ENCODE data around the gene ZDHHC22. TPM values are rescaled to one million over a fixed set of nuclear protein-coding genes. Genes with fewer than 3 reads are reported as not detected.

Gene ZDHHC22, protein sequence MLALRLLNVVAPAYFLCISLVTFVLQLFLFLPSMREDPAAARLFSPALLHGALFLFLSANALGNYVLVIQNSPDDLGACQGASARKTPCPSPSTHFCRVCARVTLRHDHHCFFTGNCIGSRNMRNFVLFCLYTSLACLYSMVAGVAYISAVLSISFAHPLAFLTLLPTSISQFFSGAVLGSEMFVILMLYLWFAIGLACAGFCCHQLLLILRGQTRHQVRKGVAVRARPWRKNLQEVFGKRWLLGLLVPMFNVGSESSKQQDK
- total RNA-seq (2014; rRNA removed; shearing (Covaris generic)), result 0.10 TPM in 1 of 2 replicates, not detected in the other
- 0.02 TPM in 1 of 2 replicates, not detected in the other for polyA plus RNA-seq (2015; cell fraction: cytosol; rRNA removed)
- not detected in 2 replicates for polyA plus RNA-seq (2015; cell fraction: nucleus; rRNA removed)

DNA sequence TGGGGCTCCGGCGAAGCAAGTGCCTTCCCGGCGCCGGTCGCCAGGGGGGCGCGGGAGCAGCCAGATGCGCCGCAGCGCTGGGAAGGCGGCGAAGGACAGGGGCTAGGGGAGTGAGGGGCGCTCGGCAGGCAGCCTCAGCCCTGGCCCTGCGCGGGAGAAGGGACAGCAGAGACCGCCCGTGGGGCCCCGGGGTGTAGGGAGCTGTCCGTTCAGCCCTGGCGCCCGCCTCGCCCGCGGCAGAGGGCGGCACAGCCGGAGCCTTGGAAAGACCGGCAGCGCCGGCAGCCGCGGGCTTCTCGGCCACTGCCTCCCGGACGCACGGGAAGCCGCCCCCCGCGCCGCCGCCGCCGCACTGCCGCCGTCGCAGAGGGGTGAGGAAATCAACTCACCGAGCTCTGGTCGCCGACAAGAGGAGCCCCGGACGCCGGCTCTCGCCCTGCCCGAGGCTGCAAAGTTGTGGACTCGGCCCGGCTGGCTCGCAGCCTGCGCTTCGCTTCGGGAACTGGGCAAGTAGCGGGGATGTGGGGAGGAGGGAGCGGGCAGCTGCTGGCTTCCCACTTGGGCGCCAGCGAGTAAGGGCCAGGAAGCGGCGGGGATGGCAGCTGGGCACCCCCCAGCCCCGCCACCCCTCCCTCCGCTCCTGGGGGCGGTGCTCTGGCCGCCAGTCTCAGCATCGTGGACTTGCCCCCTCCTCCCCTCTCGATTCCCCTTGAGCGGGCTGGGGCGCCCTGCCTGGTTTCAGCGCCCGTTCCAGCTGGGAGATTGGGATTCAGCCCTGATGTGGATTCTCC, at the start of gene ZDHHC22:
Gene ZDHHC22, minus strand, starts transcription at position 578 of the 791 bp plus-strand sequence. CDS start 2,053 bp downstream, outside the sequence.
- no peak for DNase-seq (ENCODE audit: low read depth)

DNA sequence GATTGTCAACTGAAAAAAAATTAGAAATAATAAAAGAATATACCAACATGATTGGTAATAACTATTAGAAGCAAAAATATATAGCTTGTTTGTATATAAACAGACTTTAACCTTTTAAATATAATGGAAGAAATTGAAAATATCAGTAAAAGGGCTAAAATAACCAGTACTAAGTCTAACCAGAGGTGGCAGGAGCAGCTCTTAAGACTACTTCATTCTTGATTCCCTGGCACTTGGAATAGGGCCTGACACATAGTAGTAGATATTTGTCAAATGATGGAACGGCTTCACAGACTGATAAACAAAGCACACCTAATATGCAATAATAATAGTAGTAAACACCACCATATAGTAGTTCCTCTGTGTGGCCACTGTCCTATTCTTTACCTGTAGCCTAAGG, 49.4 kb upstream of the ZDHHC22 start:
- no peak for DNase-seq (ENCODE audit: low read depth)

DNA sequence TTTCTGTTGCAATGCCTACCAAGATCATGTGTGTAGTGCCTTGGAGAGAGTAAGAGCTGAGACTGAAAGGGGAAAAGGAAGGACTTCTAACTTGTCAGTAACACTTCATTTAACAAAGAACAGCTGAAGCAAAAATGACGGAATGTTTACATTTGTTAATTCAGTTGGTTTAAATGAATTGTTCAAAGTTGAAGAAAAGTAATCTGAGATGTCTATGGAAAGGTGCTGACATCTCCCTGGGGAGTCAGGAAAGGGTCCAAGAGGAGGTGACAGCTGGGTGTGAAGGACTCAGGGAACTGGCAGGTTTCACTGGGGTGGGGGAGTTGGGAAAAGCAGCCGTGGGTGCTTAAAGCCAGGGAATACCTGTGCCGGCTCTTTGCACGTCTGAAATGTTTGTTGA, 47.9 kb upstream of the ZDHHC22 start:
- no peak for DNase-seq (ENCODE audit: low read depth)

DNA sequence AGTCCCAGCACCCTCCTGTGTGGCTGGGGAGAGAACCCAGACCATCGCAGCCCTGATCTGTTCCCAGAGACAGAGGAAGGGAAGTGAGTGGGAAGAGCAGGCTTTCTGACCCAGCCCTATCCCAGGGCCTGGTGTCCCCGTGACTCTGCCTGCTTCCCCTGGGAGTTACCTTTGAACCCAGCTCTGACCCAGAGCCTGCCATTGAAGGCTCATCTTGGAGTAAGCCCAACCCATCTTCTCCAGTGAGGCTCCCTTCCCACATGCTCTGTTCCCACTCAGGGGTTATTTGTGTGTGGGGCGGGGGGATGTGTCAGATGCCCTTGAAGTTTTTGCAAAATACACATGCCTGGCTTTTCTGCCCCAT, 46.0 kb upstream of the ZDHHC22 start:
- DNase-seq (ENCODE audit: low read depth), result no peak

DNA sequence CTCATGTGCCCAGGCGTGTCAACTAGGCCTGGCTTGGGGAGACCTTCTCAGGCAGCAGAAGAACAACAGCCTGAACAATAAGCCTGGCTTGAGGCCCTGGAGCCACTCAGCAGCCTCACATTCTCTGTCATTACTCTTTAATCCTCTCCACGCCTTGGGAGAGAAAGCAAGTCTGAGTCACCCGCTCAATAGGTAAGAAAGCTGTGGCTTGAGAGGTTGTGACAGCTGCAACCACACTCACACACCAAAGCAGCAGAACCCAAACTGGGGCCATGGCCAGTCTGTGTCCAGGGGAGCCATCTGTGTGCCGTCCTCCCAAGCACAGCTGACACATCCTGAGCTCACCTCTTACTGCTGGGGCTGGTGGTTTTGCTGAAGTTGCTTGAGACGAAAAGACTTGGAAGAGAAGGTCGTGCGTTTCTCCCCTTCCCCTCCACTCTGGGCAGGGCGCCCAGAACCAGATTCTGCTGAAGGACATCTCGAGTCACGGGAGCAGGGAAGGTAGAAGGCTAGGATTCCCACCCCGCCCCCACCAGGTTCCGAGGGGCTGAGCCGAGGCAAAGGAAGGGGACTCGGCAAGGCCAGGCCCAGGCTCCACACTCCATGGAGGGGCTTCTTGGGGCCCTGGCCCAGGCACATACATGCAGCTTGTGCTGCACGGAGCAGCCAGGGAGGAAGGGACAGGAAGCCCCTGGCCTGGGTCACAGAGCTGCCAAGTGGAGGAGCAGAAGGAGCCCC, 45.5 kb upstream of the ZDHHC22 start:
- peak; percentile 87 for DNase-seq (ENCODE audit: low read depth)

DNA sequence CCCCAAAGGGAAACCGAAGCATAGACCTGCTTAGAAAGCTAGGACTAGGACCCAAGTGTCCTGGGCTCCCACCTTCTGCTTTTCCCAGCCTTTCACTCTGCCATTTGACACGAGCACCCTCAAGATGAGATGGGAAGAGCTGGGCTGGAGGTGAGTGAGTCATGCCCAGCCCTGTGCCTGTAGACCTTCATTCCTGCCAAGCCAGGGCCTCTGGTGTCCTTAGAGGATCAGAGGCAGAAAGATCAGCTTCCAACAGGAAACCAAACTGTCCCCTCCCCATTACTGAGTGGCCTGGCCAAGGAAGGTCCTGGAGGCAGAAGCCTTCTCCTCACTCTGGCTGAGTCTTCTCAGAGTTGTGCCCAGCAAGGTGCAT, 43.5 kb upstream of the ZDHHC22 start:
- no peak for DNase-seq (ENCODE audit: low read depth)

DNA sequence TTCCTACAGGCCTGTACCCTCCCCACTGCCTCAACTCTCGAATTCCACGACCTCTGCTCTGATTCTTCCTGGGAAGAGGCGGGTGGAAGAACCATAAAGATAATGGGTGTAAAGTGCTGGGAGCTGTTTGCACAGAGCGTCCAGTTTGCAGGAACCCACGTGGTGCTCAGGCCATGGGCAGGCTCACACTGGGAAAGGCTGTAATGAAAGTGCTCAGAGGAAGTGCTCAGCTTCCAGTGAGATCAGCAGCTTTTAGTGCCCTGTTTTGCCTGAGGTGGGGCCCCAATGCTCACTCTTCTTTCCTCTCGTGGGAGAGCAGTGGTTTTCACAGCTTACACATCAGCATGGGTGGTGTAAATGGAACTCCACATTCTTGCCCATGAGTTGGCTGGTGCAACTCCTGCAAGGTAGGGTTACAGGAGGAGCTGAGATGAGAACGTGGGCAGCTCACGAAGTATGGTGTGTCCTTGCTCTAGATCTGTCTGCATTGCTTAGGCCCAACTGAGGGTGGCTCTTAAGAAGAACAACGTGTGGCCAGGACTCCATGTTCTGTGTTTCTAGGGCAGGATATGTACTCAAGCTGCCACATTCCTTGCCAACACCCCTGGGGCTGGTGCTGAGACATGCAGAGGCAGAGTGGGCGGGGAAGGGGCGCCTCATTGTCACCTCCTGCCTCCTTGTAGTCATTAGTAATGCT, 43.0 kb upstream of the ZDHHC22 start:
- DNase-seq (ENCODE audit: low read depth), result no peak

DNA sequence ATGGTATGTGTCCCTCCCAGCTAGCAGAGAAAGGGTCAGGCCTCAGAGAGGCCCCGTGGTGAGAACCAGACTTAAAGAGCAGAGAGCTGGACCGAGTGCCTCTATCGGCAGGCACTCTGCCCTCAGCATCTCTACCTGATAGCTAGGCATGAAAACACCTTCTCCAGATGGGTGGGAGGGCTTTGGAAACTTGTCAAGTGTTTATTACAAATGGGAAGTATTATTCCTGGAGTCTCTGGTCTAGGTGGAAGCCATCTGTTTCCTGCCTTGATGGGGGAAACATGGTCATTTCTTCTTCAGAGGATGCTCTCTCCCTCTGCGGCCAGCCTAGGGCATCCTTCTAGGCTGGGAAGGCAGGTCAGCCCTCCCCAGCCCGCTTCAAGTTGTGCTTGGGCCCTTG, 42.3 kb upstream of the ZDHHC22 start:
- no peak for DNase-seq (ENCODE audit: low read depth)

DNA sequence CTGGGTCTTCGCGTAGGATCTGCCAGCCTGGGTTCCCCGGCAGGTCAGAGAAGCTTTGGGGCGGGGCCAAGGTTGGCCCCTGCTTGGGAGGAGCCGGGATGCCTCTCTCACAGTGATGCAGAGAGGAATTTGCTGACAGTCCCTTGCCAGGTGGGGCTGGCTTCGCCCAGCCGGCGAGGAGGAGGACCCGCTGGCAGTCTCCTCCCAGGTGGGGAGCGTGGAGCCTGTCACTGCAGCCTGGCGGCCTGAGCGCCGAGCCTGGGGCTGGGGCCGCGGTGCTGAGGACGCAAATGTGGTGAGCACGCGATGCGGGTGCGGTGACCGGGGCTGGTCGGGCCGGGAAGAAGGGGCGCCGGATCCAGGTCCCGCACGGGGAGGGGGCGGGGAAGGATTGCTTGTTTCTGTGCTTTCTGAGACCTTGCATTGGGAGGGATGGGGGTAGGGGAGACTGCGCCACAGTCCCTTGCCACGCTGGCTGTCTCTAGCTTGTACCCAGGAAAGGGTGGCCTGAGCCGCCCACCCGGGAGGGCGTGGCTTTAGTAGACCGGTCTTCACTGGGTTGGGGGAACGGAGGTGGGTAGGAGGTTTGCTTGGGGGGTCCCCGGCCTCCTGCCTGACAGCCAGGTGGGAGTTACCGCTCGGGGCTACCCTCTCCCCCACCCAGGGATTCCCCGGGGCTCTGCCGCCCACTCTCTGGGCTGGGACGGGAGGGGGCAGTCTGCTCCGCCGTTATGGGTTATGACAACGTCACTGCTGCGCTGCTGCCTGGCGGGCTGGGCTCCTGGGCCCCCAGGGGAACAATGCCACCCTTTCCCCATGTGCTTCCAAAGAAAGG, 40.2 kb upstream of the ZDHHC22 start, which contains the start of gene TMEM63C:
Gene TMEM63C, plus strand, starts transcription at position 196 of the 835 bp plus-strand sequence. CDS start 37,016 bp downstream, outside the sequence.
- DNase-seq (ENCODE audit: low read depth), result peak; percentile 44

DNA sequence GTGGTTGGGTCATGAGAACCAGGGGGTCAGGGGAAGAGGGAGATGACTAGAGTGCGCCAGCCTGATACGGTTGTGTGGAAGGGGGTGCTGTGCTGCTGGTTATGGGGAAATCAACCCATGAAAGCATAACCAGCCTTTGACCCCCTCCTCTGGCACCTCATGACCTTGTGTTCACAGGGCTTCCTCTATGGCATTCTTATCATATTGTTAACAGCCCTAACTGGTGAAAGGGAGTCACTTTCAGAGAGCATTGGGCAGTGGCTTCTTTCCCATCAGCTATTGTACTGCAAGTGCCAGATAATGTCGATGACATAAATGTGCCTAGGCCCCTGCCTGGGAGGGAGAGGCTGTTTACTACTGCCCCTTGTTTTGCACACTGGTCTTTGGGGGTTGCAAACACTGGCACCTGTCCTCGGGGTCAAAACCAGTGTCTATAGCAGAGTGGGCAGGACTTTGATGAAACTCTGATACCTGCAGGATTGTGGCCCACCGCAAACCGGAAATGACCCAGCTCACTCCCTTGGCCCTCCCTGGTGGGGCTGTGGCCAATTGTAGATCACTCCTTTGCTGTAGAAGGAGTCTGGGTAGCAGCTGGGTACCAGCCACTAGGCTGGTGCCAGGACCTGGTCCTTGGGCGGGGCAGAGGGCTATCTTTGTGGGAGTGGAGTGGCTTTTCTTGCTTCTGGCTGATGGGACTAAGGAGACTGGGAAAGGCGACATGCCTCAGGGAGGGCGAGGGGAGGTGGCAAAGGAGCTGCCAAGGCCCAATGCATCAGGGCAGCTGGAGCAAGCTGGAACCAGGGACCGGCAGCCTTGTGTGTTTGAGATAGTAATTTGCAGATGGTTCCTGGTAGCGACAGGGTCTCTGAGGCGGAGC, 39.4 kb upstream of the ZDHHC22 start:
- peak; percentile 26 for DNase-seq (ENCODE audit: low read depth)

DNA sequence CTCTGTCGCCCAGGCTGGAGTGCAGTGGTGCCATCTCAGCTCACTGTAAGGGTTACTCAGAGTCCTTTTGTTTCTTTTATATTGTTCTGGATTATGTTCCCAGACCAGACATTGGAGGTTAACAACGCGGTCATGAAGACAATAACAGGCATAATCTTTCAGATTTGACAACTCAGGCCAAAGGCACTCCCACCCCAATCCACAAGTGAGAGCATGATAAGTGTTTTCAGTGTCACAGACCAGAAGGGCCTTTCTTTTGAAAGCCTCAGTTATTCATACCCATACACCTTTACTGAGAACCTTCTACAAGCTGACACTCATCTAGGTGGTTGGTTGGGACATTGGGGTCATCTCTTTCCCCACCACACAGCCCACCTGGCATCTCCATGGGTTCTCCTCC, 37.1 kb upstream of the ZDHHC22 start:
- DNase-seq (ENCODE audit: low read depth), result no peak

DNA sequence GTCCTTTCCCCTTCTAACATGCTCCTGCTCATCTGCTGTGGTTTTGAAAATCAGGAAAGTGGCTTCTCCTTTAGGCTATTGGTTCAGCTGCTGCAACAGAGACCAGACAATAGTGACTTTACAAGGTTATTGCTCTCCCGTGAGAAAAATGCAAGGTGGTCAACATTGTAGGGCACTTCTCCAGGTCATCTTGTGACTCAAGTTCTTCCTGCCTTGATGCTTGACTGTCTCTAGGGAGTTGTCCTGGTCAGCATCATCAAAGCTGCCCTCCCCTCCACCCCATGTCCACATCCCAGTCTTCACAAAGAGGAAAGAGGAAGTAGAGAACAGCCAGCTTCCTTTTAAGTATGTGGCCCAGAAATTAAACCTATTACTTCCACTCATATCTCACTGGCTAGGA, 36.1 kb upstream of the ZDHHC22 start:
- DNase-seq (ENCODE audit: low read depth), result no peak

DNA sequence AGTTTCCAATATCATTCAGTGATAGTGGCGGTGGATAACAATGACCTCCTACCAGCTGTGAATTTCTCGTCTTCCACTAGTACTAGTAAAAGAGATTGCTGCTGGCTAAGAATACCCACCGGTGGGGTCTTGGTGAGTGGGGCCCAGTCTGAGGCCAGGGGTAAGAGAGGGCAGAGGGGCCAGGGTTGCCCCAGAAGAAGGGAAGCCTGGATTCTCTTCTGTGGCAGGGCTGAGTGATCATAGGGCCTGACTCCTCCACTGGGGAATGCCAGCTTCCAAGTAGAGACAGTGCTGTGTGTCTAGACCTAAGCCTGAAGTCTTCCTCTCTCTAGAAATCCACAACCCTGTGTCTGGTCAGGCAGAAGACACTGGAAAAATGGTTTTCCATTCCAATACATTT, 34.3 kb upstream of the ZDHHC22 start:
- no peak for DNase-seq (ENCODE audit: low read depth)

DNA sequence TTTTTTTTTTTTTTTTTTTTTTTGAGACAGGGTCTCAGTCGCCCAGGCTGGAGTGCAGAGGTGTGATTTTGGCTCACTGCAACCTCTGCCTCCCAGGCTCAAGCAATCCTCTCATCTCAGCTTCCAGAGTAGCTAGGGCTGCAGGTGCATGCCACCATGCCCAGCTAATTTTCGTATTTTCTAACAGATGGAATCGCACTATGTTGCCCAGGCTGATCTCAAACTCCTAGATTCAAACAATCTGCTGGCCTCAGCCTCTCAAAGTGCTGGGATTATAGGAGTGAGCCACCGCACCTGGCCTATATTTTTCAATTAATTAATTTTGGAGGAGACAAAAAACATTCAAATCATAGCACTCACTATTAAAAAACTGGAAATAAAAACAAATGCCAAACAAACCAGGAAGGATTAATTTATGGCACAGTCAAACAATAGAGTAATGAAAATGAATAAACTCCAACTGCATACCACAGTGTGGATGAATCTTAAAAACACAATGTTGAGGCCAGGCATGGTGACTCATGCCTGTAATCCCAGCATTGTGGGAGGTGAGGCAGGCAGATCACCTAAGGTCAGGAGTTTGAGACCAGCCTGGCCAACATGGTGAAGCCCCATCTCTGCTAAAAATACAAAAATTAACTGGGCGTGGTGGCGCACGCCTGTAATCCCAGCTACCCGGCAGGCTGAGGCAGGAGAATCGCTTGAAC, 32.5 kb upstream of the ZDHHC22 start:
- peak; percentile 37 for DNase-seq (ENCODE audit: low read depth)

DNA sequence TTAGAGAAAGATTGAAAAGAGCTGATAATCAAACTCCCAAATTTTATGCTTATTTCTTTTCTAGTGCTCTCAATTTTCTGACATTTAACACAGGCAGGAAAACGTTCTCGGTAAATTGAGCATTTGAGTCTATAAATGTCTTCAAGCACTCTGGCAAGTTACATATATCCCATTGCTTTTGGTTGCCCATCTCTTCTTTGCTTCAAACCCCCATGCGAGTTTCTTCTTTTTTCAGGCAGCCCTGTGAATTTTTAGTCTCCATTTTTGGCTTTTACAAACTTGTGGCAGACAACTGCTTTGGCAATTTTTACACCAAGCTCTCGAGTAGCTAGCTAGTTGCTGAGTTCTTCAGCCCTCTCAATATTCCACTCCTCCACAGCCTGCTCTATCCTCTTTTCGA, 31.3 kb upstream of the ZDHHC22 start:
- DNase-seq (ENCODE audit: low read depth), result no peak

DNA sequence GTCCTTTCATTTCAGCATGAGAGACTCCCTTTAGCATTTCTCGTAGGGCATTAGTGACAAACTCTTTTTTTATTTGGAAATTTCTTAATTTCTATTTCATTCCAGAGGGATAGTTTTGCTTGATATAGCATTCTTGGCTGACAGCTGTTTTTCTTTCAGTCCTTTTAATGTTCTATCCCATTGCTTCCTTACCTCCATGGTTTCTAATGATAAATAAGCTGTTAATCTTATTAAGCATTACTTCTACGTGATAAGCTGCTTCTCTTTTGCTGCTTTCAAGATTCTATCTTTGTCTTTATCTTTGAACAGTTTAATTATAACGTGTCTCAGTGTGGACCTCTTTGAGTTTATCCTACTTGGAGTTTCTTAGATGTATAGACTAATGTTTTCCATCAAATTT, 28.5 kb upstream of the ZDHHC22 start:
- DNase-seq (ENCODE audit: low read depth), result no peak

DNA sequence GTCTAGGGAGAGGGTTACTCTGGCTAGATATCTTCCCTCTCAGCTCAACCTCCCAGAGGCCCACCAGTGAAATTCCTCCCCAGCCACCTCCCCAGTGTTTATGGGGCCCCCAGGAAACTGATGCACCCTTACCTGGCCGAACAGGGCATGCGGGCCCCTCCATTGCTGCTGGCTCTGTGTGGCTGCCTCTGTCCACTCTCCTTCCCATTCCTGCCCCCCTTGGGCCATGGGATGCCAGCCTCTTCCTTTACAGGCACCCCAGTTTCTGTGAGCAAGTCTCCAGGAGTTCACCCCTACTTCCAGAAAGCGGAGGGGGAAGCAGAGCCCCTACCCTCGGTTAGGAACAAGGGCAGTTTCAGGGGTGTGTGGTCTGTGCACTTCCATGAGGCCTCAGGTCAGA, 19.4 kb upstream of the ZDHHC22 start:
- no peak for DNase-seq (ENCODE audit: low read depth)

DNA sequence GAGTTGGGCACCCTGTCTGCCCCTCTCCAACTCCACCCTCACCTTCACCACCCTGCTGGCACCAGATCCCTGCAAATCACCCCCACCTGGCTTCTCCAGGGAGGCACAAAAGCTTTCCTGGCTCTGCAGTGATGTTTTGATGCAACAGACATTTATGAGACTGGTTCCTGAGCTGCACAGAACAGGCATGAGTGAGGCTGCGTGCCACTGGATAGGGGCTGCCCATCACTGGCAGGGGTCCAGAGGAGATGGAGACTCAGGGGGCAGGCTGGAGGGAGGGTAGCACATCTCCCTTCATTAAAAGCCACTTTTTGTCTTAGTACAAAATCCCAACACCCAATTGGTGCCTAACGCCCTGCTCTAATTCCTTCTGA, 17.3 kb upstream of the ZDHHC22 start:
- no peak for DNase-seq (ENCODE audit: low read depth)
